ENCODE data around the gene ZFP36L1. TPM values are rescaled to one million over a fixed set of nuclear protein-coding genes. Genes with fewer than 3 reads are reported as not detected.

The ZFP36L1 gene
- total RNA-seq (2011; cell fraction: chromatin; rRNA removed; ENCODE audit: low replicate concordance): 11.8 and 14.3 TPM in 2 replicates
- 10.0 and 12.0 TPM in 2 replicates for total RNA-seq (2011; cell fraction: nucleolus; rRNA removed)
- 10.0 and 20.1 TPM in 2 replicates for total RNA-seq (2011; cell fraction: nucleoplasm; rRNA removed)
- total RNA-seq (2014; rRNA removed) (5.3 and 6.2 TPM in 2 replicates), total RNA-seq (2014; rRNA removed; fragmentation: Illumina TruSeq; extraction: Trizol) (3.2 and 4.0 TPM in 2 replicates), total RNA-seq (2015; rRNA removed; fragmentation: Illumina TruSeq; extraction: Trizol) (3.7 and 3.8 TPM in 2 replicates), total RNA-seq (2021) (26.6 and 27.2 TPM in 2 replicates), polyA plus RNA-seq (2011; rRNA removed) (3.7 and 6.6 TPM in 2 replicates), polyA plus RNA-seq (2014; fragmentation: Illumina TruSeq; extraction: Trizol) (13.7 and 15.5 TPM in 2 replicates), polyA plus RNA-seq (2014; fragmentation: Nextera tagmentation; extraction: Ambion mirVana) (1 to 10 TPM; 1.3 to 3.2 TPM), polyA plus RNA-seq (2014; rRNA removed) (11.1 and 11.7 TPM in 2 replicates), polyA minus RNA-seq (2011; rRNA and poly(A)+ RNA removed) (3.1 TPM in 2 replicates), Bru-seq, nascent RNA (percentile 92 among the genes with signal in this experiment), BruChase-seq, experiment 1, labeled RNA remaining after a 2-hour chase (percentile 92 among the genes with signal in this experiment), BruChase-seq, experiment 2, labeled RNA remaining after a 6-hour chase (percentile 94 among the genes with signal in this experiment)
- 10.0 and 19.9 TPM in 2 replicates for polyA plus RNA-seq (2011; cell fraction: cytosol; rRNA removed)
- polyA plus RNA-seq (2011; cell fraction: nucleus; rRNA removed): 14.4 and 33.2 TPM in 2 replicates
- polyA plus RNA-seq (2012): 9.5 and 18.5 TPM in 2 replicates
- polyA minus RNA-seq (2011; cell fraction: cytosol; rRNA and poly(A)+ RNA removed): 15.1 and 34.9 TPM in 2 replicates
- 9.0 and 10.3 TPM in 2 replicates for polyA minus RNA-seq (2011; cell fraction: nucleus; rRNA and poly(A)+ RNA removed)
- long read RNA-seq, experiment 1, partial matches to known transcripts: 0 of 11 reads
- long read RNA-seq, experiment 1, other reads (novel, unspliced or antisense): 10 of 11 reads
- long read RNA-seq, experiment 2, partial matches to known transcripts: 0 of 7 reads
- long read RNA-seq, experiment 2, other reads (novel, unspliced or antisense): 5 of 7 reads
- long read RNA-seq, experiment 3, partial matches to known transcripts: 1 of 5 reads
- long read RNA-seq, experiment 3, other reads (novel, unspliced or antisense): 1 of 5 reads

- intact Hi-C loops (cut with micrococcal nuclease) (loop anchor here (2.0 kb wide), 1 partner anchor 30 kb away; no protein-coding TSS in a partner anchor), in situ Hi-C loops (cut with MboI) (no loop called here)
- Histone ChIP-seq H3K9ac (ENCODE audit: insufficient read depth in 1 of 2, low read depth in 2 of 2, low read length in 2 of 2) (peak within 1 kb of the TSS; percentile 94 to 98), H2AFZ (ENCODE audit: low read depth, low read length) (peak within 1 kb of the TSS; percentile 78), H3K9me1 (ENCODE audit: control insufficient read depth, insufficient read depth, low read length) (no peaks in the 10 kb centered on the region), H3K79me2 (ENCODE audit: control insufficient read depth, insufficient read depth, low read length) (peaks cover 70% of the 10 kb centered on the region), H4K20me1 (replicated peaks; ENCODE audit: control insufficient read depth, insufficient read depth, low read length) (0 out of 2 replicates have a peak, but pooled peaks cover 9% of the 10 kb centered on the region), H3K4me3 (peak within 1 kb of the TSS; percentile 74), H3K27me3 (ENCODE audit: control insufficient read depth in 2 of 2, insufficient read depth in 2 of 2, low read length in 2 of 2) (no peaks in the 10 kb centered on the region), H3K27ac (ENCODE audit: extremely low read depth, low read depth, low read length) (peak within 1 kb of the TSS; percentile 100), H3K4me2 (ENCODE audit: insufficient read depth, low read length) (peak within 1 kb of the TSS; percentile 89), H3K9me3 (replicated peaks; ENCODE audit: control insufficient read depth, insufficient read depth, low read depth, low read length) (no peaks in the 10 kb centered on the region), H3K4me1 (replicated peaks in 1 of 2; ENCODE audit: control insufficient read depth in 2 of 2, insufficient read depth in 2 of 2, low read length in 2 of 2) (peaks cover 26 to 51% of the 10 kb centered on the region in 2 experiments; a peak in 4 of 5 replicates), H3K36me3 (ENCODE audit: control insufficient read depth, insufficient read depth, low read length) (peaks cover 26% of the 10 kb centered on the region)
- WGBS (ENCODE audit: insufficient coverage, low coverage, missing lambda C conversion rate): under 1% methylated on average over 23 of the region's 51 CpGs
- BruUV-seq (replicated peaks): no TSS peak
- POLR2A ChIA-PET: interaction anchor here (0.6 to 1.8 kb wide), 28 partner anchors 8 to 1012 kb away, joined by 3 to 8 read pairs (median 3); no protein-coding TSS in a partner anchor
- FAIRE-seq (peak; percentile 42), ATAC-seq (peak; percentile 37), DNase-seq (ENCODE audit: extremely low read depth in 1 of 4, low spot score in 3 of 4) (peak; percentile 79 to 91 (median 84))
- CTCF ChIA-PET (ENCODE audit: low intra/inter-chr PET ratio): interaction anchor here (0.6 kb wide), 1 partner anchor 248 kb away, joined by 4 read pairs; no protein-coding TSS in a partner anchor
- no peak for TF ChIP-seq BDP1 (IDR thresholded peaks at IDR 0.05; ENCODE audit: insufficient read depth, insufficient read length)
- TF ChIP-seq ZNF384 (IDR thresholded peaks at IDR 0.05; ENCODE audit: low read depth, low read length): peak; percentile 93
- TF ChIP-seq FOXJ3 (CRISPR knock-in tag; IDR thresholded peaks at IDR 0.05): no peak
- peak; percentile 33; the same call in 1 of the 2 replicates for TF ChIP-seq NFRKB (IDR thresholded peaks at IDR 0.05; ENCODE audit: low read depth)
- no peak for TF ChIP-seq HMBOX1 (IDR thresholded peaks at IDR 0.05)
- no peak for TF ChIP-seq NFE2 (IDR thresholded peaks at IDR 0.05; ENCODE audit: low read depth)
- no peak for TF ChIP-seq DNMT1 (IDR thresholded peaks at IDR 0.05)
- TF ChIP-seq EP400 (IDR thresholded peaks at IDR 0.05): peak; percentile 59
- peak; percentile 91 for TF ChIP-seq CREM (IDR thresholded peaks at IDR 0.05; ENCODE audit: low read depth)
- no peak for TF ChIP-seq PHF21A (IDR thresholded peaks at IDR 0.05; ENCODE audit: borderline replicate concordance, low read depth)
- TF ChIP-seq RBM14 (IDR thresholded peaks at IDR 0.05; ENCODE audit: borderline replicate concordance, insufficient read depth, low read depth, low read length): no peak
- no peak for TF ChIP-seq U2AF1 (optimal IDR thresholded peaks at IDR 0.05; ENCODE audit: low read depth, low read length)
- TF ChIP-seq ARID2 (IDR thresholded peaks at IDR 0.05): no peak
- no peak for TF ChIP-seq CTCFL (IDR thresholded peaks at IDR 0.05; ENCODE audit: borderline replicate concordance, insufficient read depth, low read depth, low read length, poor library complexity, severe bottlenecking)
- TF ChIP-seq ZNF644 (tag; IDR thresholded peaks at IDR 0.05; ENCODE audit: low read depth): no peak
These were observed at the start of gene ZFP36L1 for GRCh38 chr14:68792979-68793733. Gene ZFP36L1 (minus strand): TSS chr14:68793067. CDS start chr14:68792938, 129 bp downstream.
